GM12878 (cell line): ENCODE data around the gene PLXNA4.

ENCODE experiments used
- CHD2 ChIP-seq: IDR thresholded peaks from 2 replicates; pipeline ENCODE4 v1.6.1; 2011; ENCODE audit warnings: low read depth, low read length, improper control_type of control experiment, borderline replicate concordance
- CTCF ChIP-seq, 3 experiments: IDR thresholded peaks in 2 of 3; conservative IDR thresholded peaks in 1 of 3; 2 replicates each; pipeline ENCODE4 v1.5.1; 2011; ENCODE audit warnings: low read depth in 3 of 3, low read length in 3 of 3, mild to moderate bottlenecking in 3 of 3, control low read depth in 2 of 3, moderate library complexity in 2 of 3, inconsistent platforms in 1 of 3, mixed read lengths in 1 of 3; ENCODE audit not compliant: control insufficient read depth in 2 of 3, insufficient read depth in 1 of 3; ENCODE audit errors: extremely low read depth in 1 of 3
- E2F4 ChIP-seq: IDR thresholded peaks from 2 replicates; pipeline ENCODE4 v1.6.1; 2012; ENCODE audit warnings: low read depth, low read length, improper control_type of control experiment
- ELK1 ChIP-seq: IDR thresholded peaks from 2 replicates; pipeline ENCODE4 v1.6.1; 2012; ENCODE audit warnings: low read depth, low read length, improper control_type of control experiment
- EP300 ChIP-seq, 2 experiments: fragments of 150-350 bp in 1 of 2; IDR thresholded peaks; 2 replicates each; pipeline ENCODE4 v1.6.1; 2011 to 2012; ENCODE audit warnings: low read depth in 2 of 2, low read length in 2 of 2, borderline replicate concordance in 1 of 2, improper control_type of control experiment in 1 of 2, inconsistent platforms in 1 of 2; ENCODE audit not compliant: control insufficient read depth in 1 of 2
- EZH2 ChIP-seq: IDR thresholded peaks from 2 replicates; pipeline ENCODE4 v1.6.1; 2012; ENCODE audit warnings: low read depth, mild to moderate bottlenecking, control low read depth, inconsistent platforms, low read length, borderline replicate concordance; ENCODE audit not compliant: control insufficient read depth
- PAX8 ChIP-seq: fragments of 450-650 bp; IDR thresholded peaks from 2 replicates; pipeline ENCODE4 v1.6.1; 2017; ENCODE audit warnings: mild to moderate bottlenecking, moderate library complexity
- POLR2A ChIP-seq: IDR thresholded peaks from 2 replicates; pipeline ENCODE4 v1.6.1; 2011; ENCODE audit warnings: low read depth, mild to moderate bottlenecking, low read length
- POLR2AphosphoS5 ChIP-seq: IDR thresholded peaks from 2 replicates; pipeline ENCODE4 v1.6.1; 2011; ENCODE audit warnings: mild to moderate bottlenecking, low read length, inconsistent platforms
- RBBP5 ChIP-seq: fragments of 200-600 bp; sonication (generic); conservative IDR thresholded peaks from 2 replicates; pipeline ENCODE4 v1.6.1; 2016
- SIN3A ChIP-seq: IDR thresholded peaks from 2 replicates; pipeline ENCODE4 v1.6.1; 2012; ENCODE audit warnings: low read depth, low read length, improper control_type of control experiment
- SP1 ChIP-seq: IDR thresholded peaks from one replicate; pipeline ENCODE4 v1.6.1; 2011; ENCODE audit warnings: low read depth, low read length
- SREBF2 ChIP-seq: IDR thresholded peaks from 2 replicates; pipeline ENCODE4 v1.6.1; 2012; ENCODE audit warnings: mild to moderate bottlenecking, low read length
- ZBTB11 ChIP-seq: fragments of 450-650 bp; formaldehyde crosslinking; IDR thresholded peaks from 2 replicates; pipeline ENCODE4 v1.5.0; 2022; ENCODE audit warnings: mild to moderate bottlenecking, missing genetic modification characterization

GRCh38 chr7:132243051-132243450, 333.2 kb downstream of the PLXNA4 start:
- TF ChIP-seq CTCF (IDR thresholded peaks at IDR 0.05 in 2 of 3, conservative IDR thresholded peaks at IDR 0.05 in 1 of 3; ENCODE audit: control insufficient read depth in 2 of 3, extremely low read depth in 1 of 3, insufficient read depth in 1 of 3, low read depth in 3 of 3, low read length in 3 of 3) (no peak), SIN3A (no peak), ZBTB11 (CRISPR knock-in tag) (no peak), SP1 (no peak), PAX8 (no peak), E2F4 (no peak), EP300 (IDR thresholded peaks at IDR 0.05; ENCODE audit: borderline replicate concordance in 1 of 2, control insufficient read depth in 1 of 2, low read depth in 2 of 2, low read length in 2 of 2) (no peak), POLR2A (no peak), SREBF2 (no peak), CHD2 (no peak), POLR2AphosphoS5 (no peak), ELK1 (no peak), EZH2 (no peak), RBBP5 (no peak)
